ENCODE data around the gene OSCP1.
A peak's percentile ranks its signal among the peaks of the same experiment; 100 is the strongest.

The OSCP1 gene

GRCh38 chr1:36382669-36383068 lies 67.6 kb downstream of the OSCP1 start:
- DNase-seq (ENCODE audit: low read depth) = no peak

GRCh38 chr1:36382231-36382630 lies 68.0 kb downstream of the OSCP1 start:
- no peak for DNase-seq (ENCODE audit: low read depth)

GRCh38 chr1:36381405-36381804 lies 68.8 kb downstream of the OSCP1 start:
- DNase-seq (ENCODE audit: low read depth) = no peak

GRCh38 chr1:36380782-36381181 lies 69.5 kb downstream of the OSCP1 start:
- DNase-seq (ENCODE audit: low read depth) = no peak

- no peak for DNase-seq (ENCODE audit: low read depth)
These were observed 70.1 kb downstream of the OSCP1 start for GRCh38 chr1:36380143-36380619.

GRCh38 chr1:36377791-36378492 lies 72.3 kb downstream of the OSCP1 start:
- DNase-seq (ENCODE audit: low read depth) = no peak

GRCh38 chr1:36372617-36373016 lies 77.6 kb downstream of the OSCP1 start:
- no peak for DNase-seq (ENCODE audit: low read depth)

- peak; percentile 80 for DNase-seq (ENCODE audit: low read depth)
These were observed 81.0 kb downstream of the OSCP1 start for GRCh38 chr1:36369061-36369861.
